NCI-H2171 (cell line): ENCODE results near the gene QRFP.

Experiments used
- DNase-seq: peaks from one replicate; lab custom pipeline; 2025; lab: John Stamatoyannopoulos, UW

QRFP gene

GRCh38 chr9:130896233-130897014 is at the start of gene QRFP:
Gene QRFP, minus strand, starts transcription at chr9:130896812. Its CDS starts 2,974 bp downstream, at chr9:130893838.
- DNase-seq: peak; percentile 23

- DNase-seq: no peak
Observed at GRCh38 chr9:130945173-130945572, 48.6 kb upstream of the QRFP start.

GRCh38 chr9:130944510-130945058 is 48.0 kb upstream of the QRFP start:
- DNase-seq: no peak

- DNase-seq: no peak
Observed at GRCh38 chr9:130943777-130944176, 47.2 kb upstream of the QRFP start.

- no peak for DNase-seq
Observed at GRCh38 chr9:130943221-130943620, 46.6 kb upstream of the QRFP start.

- no peak for DNase-seq
Observed at GRCh38 chr9:130942679-130943078, 46.1 kb upstream of the QRFP start.

GRCh38 chr9:130942084-130942483 is 45.5 kb upstream of the QRFP start:
- DNase-seq: no peak

- peak; percentile 76 for DNase-seq
Observed at GRCh38 chr9:130940693-130941576, 44.3 kb upstream of the QRFP start.

GRCh38 chr9:130940027-130940549 is 43.5 kb upstream of the QRFP start:
- no peak for DNase-seq

- DNase-seq: no peak
Observed at GRCh38 chr9:130939405-130940026, 42.9 kb upstream of the QRFP start.

GRCh38 chr9:130938652-130939404 is 42.2 kb upstream of the QRFP start, which contains the start of gene FIBCD1:
Gene FIBCD1, minus strand, starts transcription at chr9:130939247. Its CDS starts 640 bp downstream, at chr9:130938607.
- DNase-seq: peak; percentile 25

- no peak for DNase-seq
Observed at GRCh38 chr9:130938184-130938651, 41.6 kb upstream of the QRFP start.

- DNase-seq: no peak
Observed at GRCh38 chr9:130937146-130938076, 40.8 kb upstream of the QRFP start.

- peak; percentile 60 for DNase-seq
Observed at GRCh38 chr9:130936285-130937117, 39.9 kb upstream of the QRFP start.

- DNase-seq: no peak
Observed at GRCh38 chr9:130935648-130936271, 39.1 kb upstream of the QRFP start.

- DNase-seq: no peak
Observed at GRCh38 chr9:130934702-130935647, 38.4 kb upstream of the QRFP start.

- no peak for DNase-seq
Observed at GRCh38 chr9:130934246-130934645, 37.6 kb upstream of the QRFP start.
